Stimulated activated CD4-positive, alpha-beta T cell treated with anti-CD3 and anti-CD28 coated beads, Interleukin-1b, Interleukin-23, amount 100 ng/mL, for 48 hours (primary cell): Measurements from ENCODE around the gene CA6.
"Not testable (repeated sequence)": the region's sequence is repeated elsewhere in the genome, so short reads cannot be mapped to it uniquely, and the experiment has no call there.

Source experiments
- DNase-seq: peaks from one replicate; pipeline ENCODE4 v3.0.0-alpha.2; 2020

CA6 gene

DNA sequence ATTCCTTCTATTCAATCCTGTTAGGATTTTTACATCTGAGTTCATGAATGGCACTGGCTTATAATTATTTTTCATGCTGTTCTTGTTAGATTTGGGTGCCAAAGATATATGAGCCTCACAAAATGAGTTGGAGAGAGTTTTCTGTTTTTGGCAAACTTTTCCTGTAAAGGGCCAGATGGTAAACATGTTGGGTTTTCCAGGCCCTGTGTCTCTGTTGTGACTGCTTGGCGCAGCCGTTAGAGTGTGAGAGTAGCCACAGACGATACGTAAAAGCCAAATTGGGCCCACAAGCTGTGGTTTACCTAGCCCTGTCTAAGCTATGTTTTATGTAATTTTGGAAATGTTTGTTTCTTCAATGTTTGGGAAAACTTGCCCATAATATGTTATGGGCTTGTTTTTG, 15.6 kb upstream of the CA6 start:
- DNase-seq: no peak

- not testable (repeated sequence) for DNase-seq
Observed at GRCh38 chr1:8937051-8937450, 8.6 kb upstream of the CA6 start.

GRCh38 chr1:8937701-8938100, 8.0 kb upstream of the CA6 start:
- no peak for DNase-seq

GRCh38 chr1:8938232-8938999, 7.3 kb upstream of the CA6 start:
- DNase-seq: no peak

GRCh38 chr1:8939000-8939265, 6.7 kb upstream of the CA6 start:
- DNase-seq: no peak

GRCh38 chr1:8939362-8939995, 6.2 kb upstream of the CA6 start:
- no peak for DNase-seq

DNA sequence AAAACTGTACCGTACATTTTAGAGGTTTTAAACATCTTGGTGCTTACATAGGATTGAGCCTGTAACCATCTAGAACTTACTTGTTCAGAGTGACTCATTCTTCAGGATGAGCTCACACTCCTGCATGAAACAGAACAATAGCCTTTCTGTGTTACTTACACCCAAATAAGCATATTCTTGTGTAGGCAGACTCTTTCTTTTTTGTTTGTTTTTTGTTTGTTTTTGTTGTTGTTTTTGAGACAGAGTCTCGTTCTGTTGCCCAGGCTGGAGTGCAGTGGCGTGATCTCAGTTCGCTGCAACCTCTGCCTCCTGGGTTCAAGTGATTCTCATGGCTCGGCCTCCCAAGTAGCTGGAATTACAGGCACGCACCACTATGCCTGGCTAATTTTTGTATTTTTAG, 3.8 kb upstream of the CA6 start:
- no peak for DNase-seq

DNA sequence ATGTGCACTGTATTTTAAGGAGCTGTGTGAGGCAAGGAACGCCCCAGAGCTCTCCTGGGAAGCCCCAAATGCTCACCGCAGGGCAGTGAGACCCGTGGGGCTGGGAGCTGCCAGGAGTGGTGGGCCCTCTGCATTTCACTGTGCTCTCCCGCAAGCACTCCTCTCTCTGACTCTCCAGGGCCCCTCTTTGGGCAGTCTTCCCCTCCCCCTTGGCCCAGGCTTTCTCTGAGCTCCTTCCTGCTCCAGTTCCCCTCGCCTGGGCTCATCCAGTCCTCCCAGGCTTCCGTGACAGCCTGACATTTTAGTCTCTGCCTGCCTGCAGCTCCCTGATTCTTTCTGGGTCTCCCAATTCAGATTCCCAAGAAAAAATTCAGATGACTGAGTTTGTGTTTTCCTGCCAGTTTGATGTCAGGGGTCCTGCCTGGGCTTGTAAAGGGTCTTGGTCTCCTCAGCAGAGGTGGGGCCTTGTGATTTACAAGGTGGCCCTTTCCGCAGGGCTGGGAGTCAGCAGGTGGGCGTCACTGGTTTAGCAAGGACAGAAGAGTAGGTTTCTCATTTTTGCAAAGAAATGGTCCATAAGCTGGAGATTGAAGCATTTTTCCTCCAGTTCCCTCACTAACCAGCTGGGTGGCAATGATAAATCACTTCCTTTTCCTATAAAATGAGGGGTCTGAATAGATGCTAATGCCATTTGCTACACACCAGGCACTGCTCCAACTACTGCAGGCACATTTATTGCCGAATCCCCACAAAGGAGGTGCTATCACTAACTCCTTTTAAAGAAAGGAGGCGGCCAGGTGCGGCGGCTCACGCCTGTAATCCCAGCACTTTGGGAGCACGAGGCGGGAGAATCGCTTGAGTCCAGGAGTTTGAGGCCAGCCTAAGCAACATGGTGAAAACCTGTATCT, 1.9 kb upstream of the CA6 start:
- DNase-seq: no peak

GRCh38 chr1:8947127-8947691, 1.5 kb downstream of the CA6 start:
- no peak for DNase-seq

DNA sequence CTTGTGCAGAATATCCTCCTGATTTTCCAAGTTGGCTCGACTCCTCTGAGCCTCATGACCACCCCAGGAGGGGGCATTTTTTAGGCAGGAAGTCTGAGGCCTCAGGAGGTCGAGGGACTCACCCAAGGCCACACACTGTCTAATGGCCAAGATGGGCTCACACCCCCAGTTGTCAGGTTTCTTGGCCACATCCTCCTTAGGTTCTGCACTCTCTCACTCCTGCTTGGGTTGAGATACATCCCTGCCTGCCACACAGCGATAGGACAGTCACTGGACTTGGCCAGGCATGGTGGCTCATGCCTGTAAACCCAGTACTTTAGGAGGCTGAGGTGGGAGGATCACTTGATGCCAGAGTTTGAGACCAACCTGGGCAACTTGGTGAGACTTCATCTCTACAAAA, 4.6 kb downstream of the CA6 start:
- no peak for DNase-seq

DNA sequence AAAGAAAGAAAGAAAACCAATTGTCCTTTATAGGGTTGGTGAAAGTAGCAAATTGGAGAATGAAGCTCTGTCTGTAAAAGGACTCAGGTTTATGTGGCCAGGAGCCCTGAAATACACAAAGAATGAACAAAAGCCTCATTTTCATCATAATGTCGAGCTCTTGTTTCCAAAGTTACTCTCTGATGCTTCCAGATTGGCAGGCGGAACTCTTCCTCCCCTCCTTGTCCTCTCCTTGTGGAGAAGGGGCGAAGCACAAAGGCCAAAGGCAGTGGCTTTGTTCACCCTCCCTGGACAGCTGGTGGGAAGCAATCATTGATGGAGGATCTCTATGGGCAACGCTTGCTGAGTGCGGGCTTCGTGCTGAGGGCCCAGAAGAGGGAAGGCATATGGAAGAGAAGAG, 5.6 kb downstream of the CA6 start:
- DNase-seq: no peak

GRCh38 chr1:8955406-8955805, 9.7 kb downstream of the CA6 start:
- DNase-seq: no peak

- DNase-seq: no peak
Observed at GRCh38 chr1:8956461-8957349, 11.0 kb downstream of the CA6 start.

DNA sequence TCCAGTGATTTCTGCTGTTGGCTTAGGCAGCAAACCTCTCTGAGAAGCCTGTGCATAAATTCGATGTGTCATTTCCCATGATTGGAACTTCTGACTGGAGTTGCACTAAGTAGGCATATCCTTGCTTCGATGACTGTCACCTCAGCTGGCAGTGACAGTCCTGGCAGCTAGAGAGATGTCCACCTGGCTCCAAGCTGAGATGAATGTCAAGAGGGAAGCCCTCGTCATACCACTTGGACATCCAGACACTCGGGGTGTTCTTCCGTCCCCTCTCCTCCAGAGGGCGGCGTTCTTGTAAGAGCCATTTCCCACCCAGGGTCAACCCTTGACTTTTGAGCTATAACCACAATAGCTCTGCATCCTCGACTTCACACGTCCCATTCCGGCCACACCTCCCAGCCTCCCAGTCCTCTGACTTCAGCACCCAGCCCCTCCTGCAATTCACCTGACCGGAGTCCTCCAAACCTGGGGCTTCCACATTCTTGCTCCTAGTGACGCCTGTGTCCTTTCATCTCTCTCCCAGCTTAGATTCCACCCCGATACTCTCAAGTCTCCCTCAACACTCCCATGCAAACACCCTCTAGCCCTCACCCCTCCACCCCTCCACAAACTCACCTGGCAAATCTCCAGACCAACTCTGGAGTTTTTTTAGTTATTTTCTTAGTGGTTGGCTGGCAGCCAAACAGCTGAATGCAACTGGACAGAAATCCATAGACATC, 17.3 kb downstream of the CA6 start:
- DNase-seq: peak; percentile 54

- no peak for DNase-seq
Observed at GRCh38 chr1:8963963-8964362, 18.3 kb downstream of the CA6 start.

DNA sequence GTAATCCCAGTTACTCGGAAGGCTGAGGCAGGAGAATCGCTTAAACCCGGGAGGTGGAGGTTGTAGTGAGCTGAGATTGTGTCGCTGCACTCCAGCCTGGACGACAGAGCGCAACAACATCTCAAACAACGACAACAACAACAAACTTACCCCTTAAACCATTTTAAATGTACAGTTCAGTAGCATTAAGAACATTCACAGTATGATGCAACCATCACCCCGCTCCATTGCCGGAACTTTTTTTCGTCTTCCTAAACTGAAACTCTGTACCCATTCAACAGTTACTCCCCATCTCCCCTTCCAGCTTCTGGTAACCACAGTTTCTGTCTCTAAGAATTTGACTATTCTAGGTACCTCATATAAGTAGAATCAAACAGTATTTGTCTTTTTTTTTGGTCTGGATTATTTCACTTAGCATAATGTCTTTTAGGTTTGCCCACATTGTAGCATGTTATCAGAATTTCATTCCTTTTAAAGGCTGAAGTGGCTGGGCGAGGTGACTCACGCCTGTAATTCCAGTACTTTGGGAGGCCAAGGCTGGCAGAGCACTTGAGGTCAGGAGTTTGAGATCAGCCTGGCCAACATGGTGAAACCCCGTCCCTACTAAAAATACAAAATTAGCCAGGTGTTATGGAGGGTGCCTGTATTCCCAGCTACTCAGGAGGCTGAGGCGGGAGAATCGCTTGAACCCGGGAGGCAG, 19.6 kb downstream of the CA6 start:
- DNase-seq: no peak

DNA sequence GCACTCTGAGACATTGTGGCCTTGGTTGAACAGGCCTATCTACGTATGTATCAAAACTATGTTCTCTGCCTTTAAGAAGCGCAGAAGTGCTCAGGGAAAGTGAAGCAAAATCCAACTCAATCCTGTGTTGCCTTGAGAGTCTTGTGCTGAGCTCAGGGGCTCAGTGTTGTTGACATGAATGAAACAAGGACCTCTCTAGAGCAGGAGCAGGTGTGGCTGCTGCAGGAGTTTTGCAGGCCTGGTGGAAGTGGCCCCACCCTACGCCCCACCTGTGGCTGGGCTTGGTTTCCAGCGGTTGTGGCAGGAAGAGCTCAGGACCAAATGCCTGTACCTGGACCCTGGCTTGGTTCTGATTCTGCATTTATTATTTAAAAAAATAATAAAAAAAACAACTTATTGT, 20.9 kb downstream of the CA6 start:
- no peak for DNase-seq

DNA sequence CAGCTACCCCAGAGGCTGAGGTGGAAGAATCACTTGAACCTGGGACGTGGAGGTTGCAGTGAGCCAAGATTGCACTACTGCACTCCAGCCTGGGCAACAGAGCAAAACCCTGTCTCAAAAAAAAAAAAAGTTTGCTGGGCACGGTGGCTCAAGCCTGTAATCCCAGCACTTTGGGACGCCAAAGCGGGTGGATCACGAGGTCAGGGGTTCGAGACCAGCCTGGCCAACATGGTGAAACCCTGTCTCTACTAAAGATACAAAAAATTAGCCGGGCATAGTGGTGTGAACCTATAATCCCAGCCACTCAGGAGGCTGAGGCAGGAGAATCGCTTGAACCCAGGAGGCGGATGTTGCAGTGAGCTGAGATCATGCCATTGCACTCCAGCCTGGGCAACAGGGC, 23.2 kb downstream of the CA6 start:
- DNase-seq: not testable (repeated sequence)

DNA sequence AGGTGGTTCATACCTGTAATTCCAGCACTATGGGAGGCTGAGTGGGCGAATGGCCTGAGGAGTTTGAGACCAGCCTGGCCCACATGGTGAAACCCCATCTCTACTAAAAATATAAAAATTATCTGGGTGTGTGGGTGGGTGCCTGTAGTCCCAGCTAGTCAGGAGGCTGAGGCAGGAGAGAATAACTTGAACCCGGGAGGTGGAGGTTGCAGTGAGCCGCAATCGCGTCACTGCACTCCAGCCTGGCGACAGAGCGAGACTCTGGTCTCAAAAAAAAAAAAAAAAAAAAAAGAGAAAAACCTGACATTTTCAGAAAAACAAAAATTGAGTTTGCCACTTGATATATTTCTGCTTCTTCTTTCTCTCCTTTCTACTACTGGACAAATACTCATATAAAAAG, 24.3 kb downstream of the CA6 start:
- DNase-seq: no peak

GRCh38 chr1:8970870-8971337, 25.2 kb downstream of the CA6 start:
- peak; percentile 59 for DNase-seq

DNA sequence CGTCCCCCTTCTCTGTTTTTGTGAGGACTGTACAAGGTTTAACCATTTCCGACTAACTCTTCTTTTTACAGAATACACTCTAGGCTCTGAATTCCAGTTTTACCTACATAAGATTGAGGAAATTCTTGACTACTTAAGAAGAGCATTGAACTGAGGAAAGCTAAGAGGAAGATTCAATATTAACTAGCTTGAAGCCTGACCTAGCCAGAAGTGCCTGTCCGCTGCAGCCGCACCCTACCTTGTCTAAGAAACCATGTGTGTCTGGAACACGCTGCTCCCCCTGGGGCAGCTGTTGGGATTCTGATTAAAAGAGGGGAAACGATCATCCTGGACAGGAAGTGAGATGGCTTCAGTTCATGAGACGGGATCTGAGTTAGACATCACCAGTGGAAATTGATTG, 28.9 kb downstream of the CA6 start:
- DNase-seq: no peak
